Mammary epithelial cell (primary cell): ENCODE results near the gene MYCN.

Experiments
- CTCF ChIP-seq, 2 donors: IDR thresholded peaks in 1 of 2; conservative IDR thresholded peaks in 1 of 2; 2 replicates each; pipeline ENCODE4 v1.5.1; 2011 to 2012; ENCODE audit warnings: inconsistent platforms in 2 of 2, low read length in 2 of 2, mild to moderate bottlenecking in 2 of 2, control low read depth in 1 of 2, low read depth in 1 of 2; ENCODE audit not compliant: insufficient read depth in 1 of 2; ENCODE audit errors: extremely low read depth in 1 of 2
- EZH2 ChIP-seq: IDR thresholded peaks from 2 replicates; pipeline ENCODE4 v1.6.1; 2012; ENCODE audit warnings: low read length, inconsistent platforms, borderline replicate concordance

DNA sequence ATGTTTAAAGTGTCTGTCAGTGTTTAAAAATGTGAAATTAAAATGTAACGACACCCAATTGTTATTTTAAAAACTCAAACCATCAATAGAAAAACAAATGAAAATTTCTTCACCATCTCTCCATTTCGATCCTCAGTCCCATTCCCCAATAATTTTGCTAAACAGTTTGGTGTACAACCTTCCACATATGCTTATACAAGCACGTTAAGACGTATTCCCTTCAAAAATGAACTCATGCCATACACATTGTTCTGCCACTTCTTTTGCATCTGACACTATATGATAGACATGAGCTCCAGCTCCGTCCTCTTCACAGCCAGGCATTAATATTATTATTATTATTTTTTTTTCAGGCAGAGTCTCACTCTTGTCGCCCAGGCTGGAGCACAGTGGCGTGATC, 14.1 kb upstream of the MYCN start:
- no peak for TF ChIP-seq EZH2
- TF ChIP-seq CTCF (conservative IDR thresholded peaks at IDR 0.05 in 1 of 2, IDR thresholded peaks at IDR 0.05 in 1 of 2; ENCODE audit: extremely low read depth in 1 of 2, insufficient read depth in 1 of 2, low read depth in 1 of 2, low read length in 2 of 2): no peak
